GM18907 (cell line): ENCODE data around the gene SULF2.
"Not testable (repeated sequence)": the region's sequence is repeated elsewhere in the genome, so short reads cannot be mapped to it uniquely, and the experiment has no call there.

Experiments used
- ATAC-seq: cut with Tn5 transposase; IDR thresholded peaks from one replicate; pipeline ENCODE4 v1.9.1; 2021; ENCODE audit warnings: mild to moderate bottlenecking, moderate library complexity; ENCODE audit not compliant: unreplicated experiment

SULF2 gene

GRCh38 chr20:47805951-47806350 lies 20.7 kb upstream of the SULF2 start:
- no peak for ATAC-seq

GRCh38 chr20:47804972-47805371 lies 19.7 kb upstream of the SULF2 start:
- not testable (repeated sequence) for ATAC-seq

GRCh38 chr20:47804224-47804825 lies 19.0 kb upstream of the SULF2 start:
- not testable (repeated sequence) for ATAC-seq

GRCh38 chr20:47802975-47803374 lies 17.7 kb upstream of the SULF2 start:
- no peak for ATAC-seq

- ATAC-seq: no peak
Measured at GRCh38 chr20:47802226-47802920, 17.1 kb upstream of the SULF2 start.

- no peak for ATAC-seq
Measured at GRCh38 chr20:47801759-47802158, 16.5 kb upstream of the SULF2 start.

- no peak for ATAC-seq
Measured at GRCh38 chr20:47801079-47801478, 15.8 kb upstream of the SULF2 start.

GRCh38 chr20:47800623-47801022 lies 15.3 kb upstream of the SULF2 start:
- ATAC-seq: no peak

- ATAC-seq: no peak
Measured at GRCh38 chr20:47799116-47799715, 13.9 kb upstream of the SULF2 start.

- ATAC-seq: no peak
Measured at GRCh38 chr20:47796971-47797370, 11.7 kb upstream of the SULF2 start.

GRCh38 chr20:47795214-47795907 lies 10.1 kb upstream of the SULF2 start:
- no peak for ATAC-seq

- not testable (repeated sequence) for ATAC-seq
Measured at GRCh38 chr20:47794264-47794663, 9.0 kb upstream of the SULF2 start.

- no peak for ATAC-seq
Measured at GRCh38 chr20:47792021-47792618, 6.8 kb upstream of the SULF2 start.

GRCh38 chr20:47791084-47791599 lies 5.9 kb upstream of the SULF2 start:
- ATAC-seq: no peak

- ATAC-seq: no peak
Measured at GRCh38 chr20:47790580-47790965, 5.3 kb upstream of the SULF2 start.

GRCh38 chr20:47789764-47790579 lies 4.7 kb upstream of the SULF2 start:
- ATAC-seq: no peak

- no peak for ATAC-seq
Measured at GRCh38 chr20:47789081-47789763, 3.9 kb upstream of the SULF2 start.

- no peak for ATAC-seq
Measured at GRCh38 chr20:47788741-47789080, 3.4 kb upstream of the SULF2 start.

- no peak for ATAC-seq
Measured at GRCh38 chr20:47786765-47787107, 1.5 kb upstream of the SULF2 start.
